HEK293 (cell line): ENCODE results near the gene TBCE.

Experiments used
- CTCF ChIA-PET: fragments of 350-600 bp; formaldehyde crosslinking; extraction: SDS; loops from one replicate; lab custom pipeline; 2021; ENCODE audit warnings: antibody characterized with exemption; lab: Yijun Ruan, JAX
- POLR2A ChIA-PET: fragments of 300-600 bp; formaldehyde crosslinking; extraction: SDS; loops from one replicate; lab custom pipeline; 2020; ENCODE audit warnings: antibody characterized with exemption, inconsistent platforms; lab: Yijun Ruan, JAX
- H3K27ac ChIP-seq: fragments of 200-500 bp; sonication (Bioruptor generic); 2 replicates; pipeline ENCODE4 v1.5.1; 2014; ENCODE audit warnings: low read depth, low read length, control low read depth, inconsistent platforms; ENCODE audit errors: extremely low read depth
- H3K36me3 ChIP-seq, 2 experiments: fragments of 200-500 bp in 1 of 2; sonication (Bioruptor generic) in 1 of 2; 1 replicate in 1 of 2; 2 replicates in 1 of 2; pipeline ENCODE4 v1.5.1; 2014 to 2017; ENCODE audit warnings: inconsistent platforms in 2 of 2, low read length in 2 of 2; ENCODE audit not compliant: control insufficient read depth in 2 of 2, insufficient read depth in 1 of 2
- H3K4me1 ChIP-seq: fragments of 200-500 bp; sonication (Bioruptor generic); 2 replicates; pipeline ENCODE4 v1.5.1; 2014; ENCODE audit warnings: mild to moderate bottlenecking, low read length, inconsistent platforms; ENCODE audit not compliant: control insufficient read depth, insufficient read depth
- H3K4me3 ChIP-seq: 2 replicates; pipeline ENCODE4 v1.5.1; 2011; ENCODE audit warnings: low read depth, mild to moderate bottlenecking, control low read depth, low read length, moderate library complexity
- H3K9me3 ChIP-seq: fragments of 200-500 bp; sonication (Bioruptor generic); 2 replicates; pipeline ENCODE4 v1.5.1; 2014; ENCODE audit warnings: low read depth, low read length, inconsistent platforms; ENCODE audit not compliant: control insufficient read depth, insufficient read depth
- IKZF3 ChIP-seq: fragments of 450-650 bp; IDR thresholded peaks from 2 replicates; pipeline ENCODE4 v1.5.0; 2018; ENCODE audit warnings: missing biosample characterization, mild to moderate bottlenecking, missing genetic modification characterization, moderate library complexity
- KLF16 ChIP-seq: fragments of 450-650 bp; formaldehyde crosslinking; IDR thresholded peaks from 2 replicates; pipeline ENCODE4 v1.5.1; 2017; ENCODE audit warnings: missing biosample characterization, missing genetic modification characterization
- KLF9 ChIP-seq: fragments of 450-650 bp; formaldehyde crosslinking; IDR thresholded peaks from 2 replicates; pipeline ENCODE4 v1.5.1; 2016; ENCODE audit warnings: missing biosample characterization, missing genetic modification characterization, low read depth
- PRDM1 ChIP-seq: fragments of 450-650 bp; formaldehyde crosslinking; IDR thresholded peaks from 2 replicates; pipeline ENCODE4; 2016; ENCODE audit warnings: missing biosample characterization, missing genetic modification characterization
- ZNF10 ChIP-seq: fragments of 450-650 bp; formaldehyde crosslinking; IDR thresholded peaks from 2 replicates; pipeline ENCODE4 v1.5.1; 2017; ENCODE audit warnings: missing biosample characterization, missing genetic modification characterization
- ZNF350 ChIP-seq: fragments of 450-650 bp; formaldehyde crosslinking; IDR thresholded peaks from 2 replicates; pipeline ENCODE4 v1.5.0; 2017; ENCODE audit warnings: missing biosample characterization, mild to moderate bottlenecking, missing genetic modification characterization
- ZNF394 ChIP-seq: fragments of 450-650 bp; formaldehyde crosslinking; IDR thresholded peaks from 2 replicates; pipeline ENCODE4 v1.5.1; 2016; ENCODE audit warnings: missing biosample characterization, missing genetic modification characterization, mild to moderate bottlenecking, moderate library complexity, borderline replicate concordance
- ZNF571 ChIP-seq: fragments of 450-650 bp; formaldehyde crosslinking; IDR thresholded peaks from 2 replicates; pipeline ENCODE4 v1.5.0; 2017; ENCODE audit warnings: missing biosample characterization, missing genetic modification characterization
- ZNF585B ChIP-seq: fragments of 450-650 bp; formaldehyde crosslinking; IDR thresholded peaks from 2 replicates; pipeline ENCODE4 v1.5.1; 2016; ENCODE audit warnings: missing biosample characterization, missing genetic modification characterization
- ZNF596 ChIP-seq: fragments of 450-650 bp; IDR thresholded peaks from 2 replicates; pipeline ENCODE4 v1.5.0; 2018; ENCODE audit warnings: missing biosample characterization, mild to moderate bottlenecking, missing genetic modification characterization, moderate library complexity
- ZNF624 ChIP-seq: fragments of 450-650 bp; formaldehyde crosslinking; IDR thresholded peaks from 2 replicates; pipeline ENCODE4 v1.5.1; 2017; ENCODE audit warnings: missing biosample characterization, missing genetic modification characterization
- ZNF629 ChIP-seq: fragments of 450-650 bp; formaldehyde crosslinking; IDR thresholded peaks from 2 replicates; pipeline ENCODE4 v1.5.1; 2017; ENCODE audit warnings: missing biosample characterization, missing genetic modification characterization
- ZNF670 ChIP-seq: fragments of 450-650 bp; formaldehyde crosslinking; IDR thresholded peaks from 2 replicates; pipeline ENCODE4 v1.5.1; 2016; ENCODE audit warnings: missing biosample characterization, missing genetic modification characterization, low read depth
- ZNF747 ChIP-seq: fragments of 450-650 bp; formaldehyde crosslinking; IDR thresholded peaks from 2 replicates; pipeline ENCODE4 v1.5.1; 2016; ENCODE audit warnings: missing biosample characterization, missing genetic modification characterization
- TF ChIP-seq, protein P1 (sequence below): fragments of 450-650 bp; formaldehyde crosslinking; IDR thresholded peaks from 2 replicates; pipeline ENCODE4 v1.5.1; 2016; ENCODE audit warnings: missing biosample characterization, missing genetic modification characterization, borderline replicate concordance
- TF ChIP-seq, protein P2 (sequence below): fragments of 450-650 bp; formaldehyde crosslinking; IDR thresholded peaks from 2 replicates; pipeline ENCODE4 v1.5.1; 2016; ENCODE audit warnings: missing biosample characterization, missing genetic modification characterization, low read depth
- TF ChIP-seq, protein P3 (sequence below): fragments of 450-650 bp; formaldehyde crosslinking; IDR thresholded peaks from 2 replicates; pipeline ENCODE4 v1.5.1; 2016; ENCODE audit warnings: missing biosample characterization, missing genetic modification characterization
- TF ChIP-seq, protein P4 (sequence below): fragments of 450-650 bp; formaldehyde crosslinking; IDR thresholded peaks from 2 replicates; pipeline ENCODE4 v1.5.1; 2017; ENCODE audit warnings: missing biosample characterization, mild to moderate bottlenecking, missing genetic modification characterization, moderate library complexity
- TF ChIP-seq, protein P5 (sequence below): sonication (generic); formaldehyde crosslinking; IDR thresholded peaks from 2 replicates; pipeline ENCODE4 v1.8.1; 2022; ENCODE audit warnings: mild to moderate bottlenecking, moderate library complexity, missing genetic modification reagents

The TBCE gene

DNA sequence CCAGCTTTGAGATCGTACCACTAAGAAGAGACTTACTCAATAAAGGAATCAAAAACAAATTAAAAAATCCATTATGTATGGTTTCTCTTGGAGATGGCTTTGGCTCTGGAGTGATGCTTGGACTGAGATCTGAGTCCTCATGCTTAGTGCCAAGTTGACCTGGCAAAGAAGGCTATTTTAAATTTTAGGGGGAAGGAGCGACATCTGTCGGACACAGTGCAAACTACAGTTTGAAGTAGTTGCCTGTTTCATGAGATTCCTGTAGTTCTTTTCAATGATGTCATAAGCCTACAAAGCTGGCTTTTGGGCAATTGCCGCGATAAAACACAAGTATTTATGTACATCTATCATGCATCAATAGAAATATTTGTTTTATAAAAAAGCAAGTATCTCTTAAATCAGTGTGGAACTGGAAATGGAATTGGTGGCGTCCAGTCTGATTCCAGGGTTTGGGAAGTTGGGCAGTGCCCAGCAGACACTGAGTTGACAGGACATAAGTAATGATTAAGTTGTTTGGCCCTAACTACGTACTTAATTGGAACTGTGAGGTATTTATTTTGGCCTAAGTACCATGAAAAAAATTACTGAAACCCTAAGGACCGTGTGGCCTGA, 50.0 kb downstream of the TBCE start (continued):
- TF ChIP-seq, protein P1, sequence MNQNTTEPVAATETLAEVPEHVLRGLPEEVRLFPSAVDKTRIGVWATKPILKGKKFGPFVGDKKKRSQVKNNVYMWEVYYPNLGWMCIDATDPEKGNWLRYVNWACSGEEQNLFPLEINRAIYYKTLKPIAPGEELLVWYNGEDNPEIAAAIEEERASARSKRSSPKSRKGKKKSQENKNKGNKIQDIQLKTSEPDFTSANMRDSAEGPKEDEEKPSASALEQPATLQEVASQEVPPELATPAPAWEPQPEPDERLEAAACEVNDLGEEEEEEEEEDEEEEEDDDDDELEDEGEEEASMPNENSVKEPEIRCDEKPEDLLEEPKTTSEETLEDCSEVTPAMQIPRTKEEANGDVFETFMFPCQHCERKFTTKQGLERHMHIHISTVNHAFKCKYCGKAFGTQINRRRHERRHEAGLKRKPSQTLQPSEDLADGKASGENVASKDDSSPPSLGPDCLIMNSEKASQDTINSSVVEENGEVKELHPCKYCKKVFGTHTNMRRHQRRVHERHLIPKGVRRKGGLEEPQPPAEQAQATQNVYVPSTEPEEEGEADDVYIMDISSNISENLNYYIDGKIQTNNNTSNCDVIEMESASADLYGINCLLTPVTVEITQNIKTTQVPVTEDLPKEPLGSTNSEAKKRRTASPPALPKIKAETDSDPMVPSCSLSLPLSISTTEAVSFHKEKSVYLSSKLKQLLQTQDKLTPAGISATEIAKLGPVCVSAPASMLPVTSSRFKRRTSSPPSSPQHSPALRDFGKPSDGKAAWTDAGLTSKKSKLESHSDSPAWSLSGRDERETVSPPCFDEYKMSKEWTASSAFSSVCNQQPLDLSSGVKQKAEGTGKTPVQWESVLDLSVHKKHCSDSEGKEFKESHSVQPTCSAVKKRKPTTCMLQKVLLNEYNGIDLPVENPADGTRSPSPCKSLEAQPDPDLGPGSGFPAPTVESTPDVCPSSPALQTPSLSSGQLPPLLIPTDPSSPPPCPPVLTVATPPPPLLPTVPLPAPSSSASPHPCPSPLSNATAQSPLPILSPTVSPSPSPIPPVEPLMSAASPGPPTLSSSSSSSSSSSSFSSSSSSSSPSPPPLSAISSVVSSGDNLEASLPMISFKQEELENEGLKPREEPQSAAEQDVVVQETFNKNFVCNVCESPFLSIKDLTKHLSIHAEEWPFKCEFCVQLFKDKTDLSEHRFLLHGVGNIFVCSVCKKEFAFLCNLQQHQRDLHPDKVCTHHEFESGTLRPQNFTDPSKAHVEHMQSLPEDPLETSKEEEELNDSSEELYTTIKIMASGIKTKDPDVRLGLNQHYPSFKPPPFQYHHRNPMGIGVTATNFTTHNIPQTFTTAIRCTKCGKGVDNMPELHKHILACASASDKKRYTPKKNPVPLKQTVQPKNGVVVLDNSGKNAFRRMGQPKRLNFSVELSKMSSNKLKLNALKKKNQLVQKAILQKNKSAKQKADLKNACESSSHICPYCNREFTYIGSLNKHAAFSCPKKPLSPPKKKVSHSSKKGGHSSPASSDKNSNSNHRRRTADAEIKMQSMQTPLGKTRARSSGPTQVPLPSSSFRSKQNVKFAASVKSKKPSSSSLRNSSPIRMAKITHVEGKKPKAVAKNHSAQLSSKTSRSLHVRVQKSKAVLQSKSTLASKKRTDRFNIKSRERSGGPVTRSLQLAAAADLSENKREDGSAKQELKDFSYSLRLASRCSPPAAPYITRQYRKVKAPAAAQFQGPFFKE (tag by site-specific recombination) = no peak

DNA sequence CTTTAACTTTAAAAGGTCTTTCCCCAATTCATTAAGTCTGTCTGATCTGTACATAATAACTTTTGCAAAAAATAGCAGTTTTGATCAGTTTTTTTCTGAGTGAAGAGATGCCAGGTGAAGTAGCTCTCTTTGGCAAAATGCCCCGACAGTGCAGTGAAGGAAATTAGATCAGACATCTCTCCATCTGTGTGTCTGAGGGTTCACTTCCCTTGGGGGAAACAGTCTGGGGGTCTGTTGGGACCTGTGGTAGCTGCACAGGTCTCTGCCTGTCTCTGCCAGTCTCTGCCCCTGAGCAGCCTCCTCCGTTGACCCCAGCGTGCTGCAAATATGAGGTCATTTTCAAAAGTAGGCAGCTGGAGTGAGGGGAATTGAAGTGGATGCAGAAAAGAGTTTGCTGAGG, 54.5 kb downstream of the TBCE start:
- POLR2A ChIA-PET = interaction anchor here (0.6 kb wide), 1 partner anchor 83 kb away, joined by 3 read pairs; the partner anchor contains the start of gene B3GALNT2
- CTCF ChIA-PET = interaction anchor here (0.6 to 0.9 kb wide), 4 partner anchors 92 to 1590 kb away, joined by 3 to 6 read pairs (median 4); no protein-coding TSS in a partner anchor

More for the DNA sequence above, 54.5 kb downstream of the TBCE start:
- H3K27ac ChIP-seq = no peak overlapping the region
- H3K9me3 ChIP-seq = no peaks in the 10 kb centered on the region
- H3K4me3 ChIP-seq = no peak overlapping the region
- H3K36me3 ChIP-seq = peaks cover 0 to 17% of the 10 kb centered on the region in 2 experiments; a peak in 2 of 3 replicates
- TF ChIP-seq PRDM1 (tag by site-specific recombination) (no peak), ZNF10 (tag by site-specific recombination) (0 out of 2 replicates have a peak, but pooled peaks have one; percentile 35), KLF9 (tag by site-specific recombination) (no peak), ZNF596 (no peak), ZNF747 (no peak), ZNF350 (tag by site-specific recombination) (no peak), ZNF585B (tag by site-specific recombination) (no peak), IKZF3 (no peak), ZNF670 (no peak), ZNF394 (tag by site-specific recombination) (0 out of 2 replicates have a peak, but pooled peaks have one; percentile 37), KLF16 (tag by site-specific recombination) (no peak), ZNF629 (tag by site-specific recombination) (no peak), ZNF624 (tag by site-specific recombination) (no peak), ZNF571 (tag by site-specific recombination) (no peak)
- TF ChIP-seq, protein P2, sequence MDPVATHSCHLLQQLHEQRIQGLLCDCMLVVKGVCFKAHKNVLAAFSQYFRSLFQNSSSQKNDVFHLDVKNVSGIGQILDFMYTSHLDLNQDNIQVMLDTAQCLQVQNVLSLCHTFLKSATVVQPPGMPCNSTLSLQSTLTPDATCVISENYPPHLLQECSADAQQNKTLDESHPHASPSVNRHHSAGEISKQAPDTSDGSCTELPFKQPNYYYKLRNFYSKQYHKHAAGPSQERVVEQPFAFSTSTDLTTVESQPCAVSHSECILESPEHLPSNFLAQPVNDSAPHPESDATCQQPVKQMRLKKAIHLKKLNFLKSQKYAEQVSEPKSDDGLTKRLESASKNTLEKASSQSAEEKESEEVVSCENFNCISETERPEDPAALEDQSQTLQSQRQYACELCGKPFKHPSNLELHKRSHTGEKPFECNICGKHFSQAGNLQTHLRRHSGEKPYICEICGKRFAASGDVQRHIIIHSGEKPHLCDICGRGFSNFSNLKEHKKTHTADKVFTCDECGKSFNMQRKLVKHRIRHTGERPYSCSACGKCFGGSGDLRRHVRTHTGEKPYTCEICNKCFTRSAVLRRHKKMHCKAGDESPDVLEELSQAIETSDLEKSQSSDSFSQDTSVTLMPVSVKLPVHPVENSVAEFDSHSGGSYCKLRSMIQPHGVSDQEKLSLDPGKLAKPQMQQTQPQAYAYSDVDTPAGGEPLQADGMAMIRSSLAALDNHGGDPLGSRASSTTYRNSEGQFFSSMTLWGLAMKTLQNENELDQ (tag by site-specific recombination) = no peak
- TF ChIP-seq, protein P3, sequence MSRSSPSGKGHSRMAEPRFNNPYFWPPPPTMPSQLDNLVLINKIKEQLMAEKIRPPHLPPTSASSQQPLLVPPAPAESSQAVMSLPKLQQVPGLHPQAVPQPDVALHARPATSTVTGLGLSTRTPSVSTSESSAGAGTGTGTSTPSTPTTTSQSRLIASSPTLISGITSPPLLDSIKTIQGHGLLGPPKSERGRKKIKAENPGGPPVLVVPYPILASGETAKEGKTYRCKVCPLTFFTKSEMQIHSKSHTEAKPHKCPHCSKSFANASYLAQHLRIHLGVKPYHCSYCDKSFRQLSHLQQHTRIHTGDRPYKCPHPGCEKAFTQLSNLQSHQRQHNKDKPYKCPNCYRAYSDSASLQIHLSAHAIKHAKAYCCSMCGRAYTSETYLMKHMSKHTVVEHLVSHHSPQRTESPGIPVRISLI (tag by site-specific recombination) = 0 out of 2 replicates have a peak, but pooled peaks have one; percentile 40
- TF ChIP-seq, protein P4, sequence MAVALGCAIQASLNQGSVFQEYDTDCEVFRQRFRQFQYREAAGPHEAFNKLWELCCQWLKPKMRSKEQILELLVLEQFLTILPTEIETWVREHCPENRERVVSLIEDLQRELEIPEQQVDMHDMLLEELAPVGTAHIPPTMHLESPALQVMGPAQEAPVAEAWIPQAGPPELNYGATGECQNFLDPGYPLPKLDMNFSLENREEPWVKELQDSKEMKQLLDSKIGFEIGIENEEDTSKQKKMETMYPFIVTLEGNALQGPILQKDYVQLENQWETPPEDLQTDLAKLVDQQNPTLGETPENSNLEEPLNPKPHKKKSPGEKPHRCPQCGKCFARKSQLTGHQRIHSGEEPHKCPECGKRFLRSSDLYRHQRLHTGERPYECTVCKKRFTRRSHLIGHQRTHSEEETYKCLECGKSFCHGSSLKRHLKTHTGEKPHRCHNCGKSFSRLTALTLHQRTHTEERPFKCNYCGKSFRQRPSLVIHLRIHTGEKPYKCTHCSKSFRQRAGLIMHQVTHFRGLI (tag by site-specific recombination) = no peak
- TF ChIP-seq, protein P5, sequence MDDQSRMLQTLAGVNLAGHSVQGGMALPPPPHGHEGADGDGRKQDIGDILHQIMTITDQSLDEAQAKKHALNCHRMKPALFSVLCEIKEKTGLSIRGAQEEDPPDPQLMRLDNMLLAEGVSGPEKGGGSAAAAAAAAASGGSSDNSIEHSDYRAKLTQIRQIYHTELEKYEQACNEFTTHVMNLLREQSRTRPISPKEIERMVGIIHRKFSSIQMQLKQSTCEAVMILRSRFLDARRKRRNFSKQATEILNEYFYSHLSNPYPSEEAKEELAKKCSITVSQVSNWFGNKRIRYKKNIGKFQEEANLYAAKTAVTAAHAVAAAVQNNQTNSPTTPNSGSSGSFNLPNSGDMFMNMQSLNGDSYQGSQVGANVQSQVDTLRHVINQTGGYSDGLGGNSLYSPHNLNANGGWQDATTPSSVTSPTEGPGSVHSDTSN (CRISPR knock-in tag) = no peak
- TF ChIP-seq, all 188 proteins: peak for 3
- H3K4me1 ChIP-seq = no peaks in the 10 kb centered on the region
